Measurements from ENCODE around the gene FECH.

DNA sequence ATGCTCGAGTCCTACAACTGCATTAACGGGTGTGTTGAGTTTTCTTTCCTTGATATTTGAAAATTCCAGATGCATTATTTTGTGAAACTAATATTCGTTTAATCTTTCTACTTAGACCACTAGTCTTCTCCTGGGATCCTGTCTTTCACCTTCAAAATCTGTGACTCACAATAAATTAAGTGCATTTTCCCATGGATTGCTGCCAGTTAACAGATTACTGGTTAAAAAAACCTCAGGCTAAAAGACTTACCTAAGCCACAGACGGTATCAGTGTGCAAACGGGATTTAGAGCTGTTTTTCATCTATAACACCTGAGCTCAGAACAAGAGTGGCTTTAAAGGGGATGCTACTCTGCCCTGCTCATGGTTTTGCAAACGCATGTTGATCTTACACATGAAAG, 10.2 kb downstream of the FECH start:
- TF ChIP-seq, protein P1, sequence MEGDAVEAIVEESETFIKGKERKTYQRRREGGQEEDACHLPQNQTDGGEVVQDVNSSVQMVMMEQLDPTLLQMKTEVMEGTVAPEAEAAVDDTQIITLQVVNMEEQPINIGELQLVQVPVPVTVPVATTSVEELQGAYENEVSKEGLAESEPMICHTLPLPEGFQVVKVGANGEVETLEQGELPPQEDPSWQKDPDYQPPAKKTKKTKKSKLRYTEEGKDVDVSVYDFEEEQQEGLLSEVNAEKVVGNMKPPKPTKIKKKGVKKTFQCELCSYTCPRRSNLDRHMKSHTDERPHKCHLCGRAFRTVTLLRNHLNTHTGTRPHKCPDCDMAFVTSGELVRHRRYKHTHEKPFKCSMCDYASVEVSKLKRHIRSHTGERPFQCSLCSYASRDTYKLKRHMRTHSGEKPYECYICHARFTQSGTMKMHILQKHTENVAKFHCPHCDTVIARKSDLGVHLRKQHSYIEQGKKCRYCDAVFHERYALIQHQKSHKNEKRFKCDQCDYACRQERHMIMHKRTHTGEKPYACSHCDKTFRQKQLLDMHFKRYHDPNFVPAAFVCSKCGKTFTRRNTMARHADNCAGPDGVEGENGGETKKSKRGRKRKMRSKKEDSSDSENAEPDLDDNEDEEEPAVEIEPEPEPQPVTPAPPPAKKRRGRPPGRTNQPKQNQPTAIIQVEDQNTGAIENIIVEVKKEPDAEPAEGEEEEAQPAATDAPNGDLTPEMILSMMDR (IDR thresholded peaks at IDR 0.05; ENCODE audit: low read length), result no peak
- TF ChIP-seq EZH2 (IDR thresholded peaks at IDR 0.05; ENCODE audit: borderline replicate concordance, low read length), result no peak

Data from OCI-LY1 (cell line).